Activated T-cell treated with anti-CD3 and anti-CD28 coated beads for 1 hour (primary cell): ENCODE results near the gene SPEN.
"Not testable (repeated sequence)": the region's sequence is repeated elsewhere in the genome, so short reads cannot be mapped to it uniquely, and the experiment has no call there.

Experiments used
- DNase-seq: peaks from one replicate; pipeline ENCODE4 v3.0.0-alpha.2; 2020; ENCODE audit warnings: low read depth

The SPEN gene

GRCh38 chr1:15833842-15834405 is 13.6 kb upstream of the SPEN start:
- no peak for DNase-seq

- peak; percentile 85 for DNase-seq
Observed at GRCh38 chr1:15834406-15835204, 12.9 kb upstream of the SPEN start.

DNA sequence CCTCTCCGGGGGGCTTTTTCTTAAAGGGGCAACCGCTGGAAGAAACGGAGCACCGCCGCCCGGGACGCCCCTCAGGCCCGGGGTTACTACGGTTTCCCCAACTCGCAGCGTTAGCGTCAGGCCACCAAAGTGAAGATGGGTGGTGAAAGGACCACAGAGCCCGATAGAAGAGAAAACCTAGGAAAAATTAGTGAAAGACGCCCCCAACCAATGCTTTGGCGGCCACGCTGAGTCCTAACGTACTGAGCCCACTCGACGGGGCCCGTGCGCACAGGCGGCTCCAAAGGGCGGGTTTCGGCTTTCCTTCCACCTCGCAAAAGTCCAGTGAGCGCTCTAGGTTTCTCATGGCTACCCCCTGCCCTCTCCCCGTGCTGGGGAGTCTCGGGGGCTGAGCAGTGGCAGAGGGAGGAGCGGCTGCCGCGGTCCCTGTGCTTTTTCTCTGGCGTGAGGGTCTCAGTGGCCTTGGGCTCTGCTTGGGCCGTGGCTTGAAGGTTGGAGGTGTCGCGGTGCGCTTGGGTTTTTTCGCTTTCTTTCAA is 12.2 kb upstream of the SPEN start:
- DNase-seq: peak; percentile 33

DNA sequence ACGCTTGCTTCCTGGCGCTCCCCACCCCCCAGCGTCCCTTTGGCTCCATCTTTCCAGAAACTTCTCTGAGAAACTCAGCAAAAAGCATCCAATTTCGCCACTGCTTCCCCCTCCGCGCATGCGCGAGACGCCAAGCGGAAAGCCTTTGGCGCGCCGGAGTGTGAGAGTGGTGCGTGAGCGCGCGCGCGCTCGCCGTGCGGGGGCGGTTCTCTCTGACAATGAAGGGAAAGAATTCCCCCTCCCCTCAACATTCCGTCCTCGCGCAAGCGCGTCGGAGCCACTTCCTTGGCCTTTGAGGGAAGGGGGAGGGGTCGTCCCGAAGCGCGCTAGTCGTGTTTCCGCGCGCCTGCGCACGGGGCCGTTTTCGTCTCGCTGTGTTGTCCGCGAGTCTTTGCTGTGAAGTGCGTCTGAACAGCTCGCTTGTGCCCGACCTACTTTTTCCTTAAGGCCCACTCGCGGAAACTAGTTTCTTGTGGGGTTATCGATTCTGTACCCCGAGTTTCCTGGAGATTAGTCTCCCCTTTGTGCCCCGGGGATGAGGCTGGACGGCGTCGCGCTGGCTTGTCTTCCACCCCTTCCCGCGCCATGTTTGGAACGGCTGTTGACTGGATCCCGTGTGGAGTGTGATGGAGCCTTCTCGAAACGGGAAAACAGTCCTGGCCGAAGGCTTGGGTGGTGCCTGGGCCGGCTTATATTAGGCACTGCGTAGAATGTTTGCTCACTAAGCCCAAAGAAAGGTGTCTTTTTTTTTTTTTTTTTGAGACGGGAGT is 11.6 kb upstream of the SPEN start:
- peak; percentile 99 for DNase-seq

- not testable (repeated sequence) for DNase-seq
Observed at GRCh38 chr1:15836511-15836771, 11.1 kb upstream of the SPEN start.

GRCh38 chr1:15836772-15837669 is 10.5 kb upstream of the SPEN start:
- DNase-seq: peak; percentile 10

- no peak for DNase-seq
Observed at GRCh38 chr1:15837931-15838330, 9.6 kb upstream of the SPEN start.

- no peak for DNase-seq
Observed at GRCh38 chr1:15838721-15839120, 8.8 kb upstream of the SPEN start.

- no peak for DNase-seq
Observed at GRCh38 chr1:15843826-15844572, 3.5 kb upstream of the SPEN start.

GRCh38 chr1:15846056-15846455 is 1.5 kb upstream of the SPEN start:
- not testable (repeated sequence) for DNase-seq

GRCh38 chr1:15847893-15848142 is 311 bp downstream of the SPEN start:
- DNase-seq: peak; percentile 16

DNA sequence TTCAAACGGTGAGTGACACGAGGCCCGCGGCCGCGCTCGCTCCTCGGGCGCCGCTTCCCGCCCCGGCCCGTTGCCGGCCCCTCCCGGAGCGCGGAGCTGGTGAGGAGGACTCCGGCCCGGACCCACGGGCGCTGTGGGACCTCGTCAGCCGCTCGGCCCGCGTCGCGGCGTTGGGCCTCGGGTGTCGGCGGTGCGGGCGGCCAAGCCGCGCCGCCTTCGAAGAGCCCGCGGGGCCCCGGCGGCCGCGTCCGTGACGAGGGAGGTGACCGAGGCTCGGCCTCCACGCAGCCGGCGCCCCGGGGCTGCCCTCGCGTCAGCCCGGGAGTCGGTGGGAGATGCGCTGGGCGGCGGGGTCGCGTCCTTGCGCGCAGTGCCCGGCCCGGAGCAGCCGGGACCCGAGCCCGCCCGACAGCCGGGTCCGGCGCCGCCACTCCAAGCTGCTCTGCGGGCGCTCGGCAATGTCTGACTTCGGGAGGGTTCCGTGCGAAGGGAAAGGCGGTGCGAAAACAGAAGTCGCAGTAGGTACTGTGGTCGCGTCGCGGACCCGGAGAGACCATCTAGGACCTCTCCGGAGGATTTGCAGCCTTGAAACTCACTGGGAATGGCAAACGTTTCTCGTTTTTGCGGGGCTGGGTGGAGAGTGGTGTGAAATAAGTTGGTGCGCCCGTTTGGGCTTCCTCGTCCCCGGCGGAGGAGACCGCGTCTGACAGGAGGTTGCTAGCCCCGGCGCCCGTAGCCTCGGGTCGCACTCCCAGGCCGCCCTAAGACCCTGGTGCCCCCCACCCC is 829 bp downstream of the SPEN start:
- peak; percentile 40 for DNase-seq

GRCh38 chr1:15848929-15849774 is 1.6 kb downstream of the SPEN start:
- DNase-seq: peak; percentile 56

DNA sequence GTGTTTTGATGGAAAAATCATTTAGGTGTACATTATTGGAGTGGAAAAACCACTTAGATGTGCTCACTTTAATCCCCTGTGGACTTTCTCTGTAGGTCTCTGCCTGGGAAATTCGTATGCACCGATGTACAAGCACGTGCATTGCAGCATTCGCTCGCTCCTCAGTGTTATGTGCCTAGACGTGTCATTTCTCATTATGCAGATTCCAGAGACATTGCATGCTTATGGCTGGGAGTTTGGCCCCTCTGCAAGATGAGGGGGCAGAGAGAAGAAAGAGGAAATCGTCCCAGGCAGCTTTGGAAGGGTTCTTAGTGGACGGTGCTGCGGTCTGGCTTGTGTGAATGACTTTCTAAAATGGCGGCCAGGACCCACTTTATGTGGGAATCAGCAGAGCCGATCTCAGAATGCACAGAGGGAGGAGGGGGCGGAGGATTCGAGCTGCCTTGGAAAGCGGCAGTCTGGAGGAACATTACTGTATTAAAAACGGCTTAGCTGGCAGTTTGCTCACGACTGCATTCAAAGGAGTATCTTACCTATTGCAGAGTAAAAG is 2.3 kb downstream of the SPEN start:
- no peak for DNase-seq

GRCh38 chr1:15850471-15851001 is 3.0 kb downstream of the SPEN start:
- no peak for DNase-seq

GRCh38 chr1:15851210-15852035 is 3.9 kb downstream of the SPEN start:
- DNase-seq: no peak

DNA sequence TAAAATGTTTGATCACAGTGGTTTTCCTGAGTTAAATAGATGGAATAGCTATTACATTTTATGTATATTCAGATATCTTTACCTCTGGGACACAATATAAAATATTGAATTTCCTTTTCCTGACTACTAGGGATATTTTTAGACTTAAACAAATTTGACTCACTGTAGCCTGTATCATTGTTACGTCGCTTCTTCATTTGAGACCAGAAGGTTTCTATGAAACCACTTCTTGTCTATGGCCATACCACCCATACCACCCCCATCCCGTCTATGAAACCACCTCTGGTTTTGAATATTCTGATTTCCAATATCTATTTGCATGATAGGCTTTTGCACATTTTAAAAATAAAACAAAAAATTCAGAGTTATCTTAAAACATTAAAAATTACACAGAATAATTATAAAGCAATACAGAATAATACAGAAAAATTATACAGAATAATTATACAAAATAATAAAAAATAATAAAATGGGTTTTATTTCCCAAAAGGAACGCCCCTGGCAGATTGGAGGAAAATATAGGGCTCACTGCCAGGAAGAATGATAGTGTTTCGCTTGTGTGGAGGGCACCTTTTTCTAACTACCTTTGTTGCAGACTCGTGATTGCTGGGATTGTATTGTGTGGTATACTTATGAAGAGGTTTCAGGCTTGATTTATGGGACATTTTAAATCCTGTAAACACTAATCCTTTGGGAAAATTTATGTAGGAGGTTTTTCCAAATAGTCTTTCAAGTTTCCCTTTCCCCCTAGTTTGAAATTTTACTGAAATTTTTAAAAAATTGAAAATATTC is 4.7 kb downstream of the SPEN start:
- no peak for DNase-seq
